SK-N-SH (cell line): ENCODE data around the gene EED. TPM values are rescaled to one million over a fixed set of nuclear protein-coding genes. Genes with fewer than 3 reads are reported as not detected.

Experiments used
- CTCF ChIA-PET: fragments of 300-600, 350-600 bp; formaldehyde crosslinking; extraction: SDS; loops from one replicate; lab custom pipeline; 2021; lab: Yijun Ruan, JAX
- POLR2A ChIA-PET: fragments of 350-600 bp; sonication (Branson Sonifier 250); formaldehyde crosslinking; extraction: SDS; loops from one replicate; lab custom pipeline; 2020; ENCODE audit warnings: antibody characterized with exemption, inconsistent platforms; lab: Yijun Ruan, JAX
- DNase-seq: peaks from one replicate; pipeline ENCODE4 v3.0.0; 2012
- H2AFZ ChIP-seq: fragments of 200-600 bp; sonication (generic); 2 replicates; pipeline ENCODE4 v1.8.1; 2016; ENCODE audit warnings: antibody characterized with exemption, mild to moderate bottlenecking, low read depth
- H3F3A ChIP-seq: fragments of 200-600 bp; sonication (generic); replicated peaks from 2 replicates; pipeline ENCODE3; 2016; ENCODE audit warnings: antibody characterized with exemption, mild to moderate bottlenecking; ENCODE audit not compliant: insufficient read depth
- H3K27ac ChIP-seq, 2 experiments: fragments of 200-500 bp in 1 of 2; fragments of 200-600 bp in 1 of 2; sonication (Bioruptor generic) in 1 of 2; sonication (generic), shearing (Covaris generic) in 1 of 2; 2 replicates each; pipeline versions ENCODE4 v1.5.1 to v1.6.1; 2014 to 2016; ENCODE audit warnings: low read depth in 2 of 2, inconsistent platforms in 1 of 2, low read length in 1 of 2, mild to moderate bottlenecking in 1 of 2, mixed read lengths in 1 of 2
- H3K27me3 ChIP-seq: fragments of 200-600 bp; sonication (generic), shearing (Covaris generic); 2 replicates; pipeline ENCODE4 v1.6.1; 2016; ENCODE audit warnings: mixed run types; ENCODE audit not compliant: insufficient read depth
- H3K36me3 ChIP-seq, 2 experiments: fragments of 200-500 bp in 1 of 2; fragments of 200-600 bp in 1 of 2; sonication (Bioruptor generic) in 1 of 2; sonication (generic) in 1 of 2; replicated peaks in 1 of 2; 2 replicates each; pipeline versions ENCODE3 to v1.5.1; 2014 to 2016; ENCODE audit warnings: low read length in 1 of 2, mild to moderate bottlenecking in 1 of 2; ENCODE audit not compliant: insufficient read depth in 2 of 2, control insufficient read depth in 1 of 2
- H3K4me1 ChIP-seq, 2 experiments: fragments of 200-500 bp in 1 of 2; fragments of 200-600 bp in 1 of 2; sonication (Bioruptor generic) in 1 of 2; sonication (generic), shearing (Covaris generic) in 1 of 2; 2 replicates each; pipeline versions ENCODE4 v1.5.1 to v1.6.1; 2014 to 2016; ENCODE audit warnings: low read depth in 1 of 2, low read length in 1 of 2, mixed run types in 1 of 2; ENCODE audit not compliant: insufficient read depth in 2 of 2, control insufficient read depth in 1 of 2
- H3K4me2 ChIP-seq: fragments of 200-600 bp; sonication (generic), shearing (Covaris generic); 2 replicates; pipeline ENCODE4 v1.6.1; 2017; ENCODE audit warnings: mixed run types
- H3K4me3 ChIP-seq, 2 experiments: fragments of 200-500 bp in 1 of 2; fragments of 200-600 bp in 1 of 2; sonication (Bioruptor generic) in 1 of 2; sonication (generic), shearing (Covaris generic) in 1 of 2; 2 replicates each; pipeline versions ENCODE4 v1.5.1 to v1.8.1; 2014 to 2016; ENCODE audit warnings: low read depth in 2 of 2, inconsistent platforms in 1 of 2, low read length in 1 of 2, mild to moderate bottlenecking in 1 of 2, mixed read lengths in 1 of 2, moderate library complexity in 1 of 2
- H3K79me2 ChIP-seq: fragments of 200-600 bp; sonication (generic); 2 replicates; pipeline ENCODE4 v1.8.1; 2017; ENCODE audit warnings: mild to moderate bottlenecking; ENCODE audit not compliant: insufficient read depth
- H3K9ac ChIP-seq: fragments of 200-600 bp; sonication (generic); 2 replicates; pipeline ENCODE4 v1.6.1; 2017; ENCODE audit warnings: mixed run types
- H3K9me2 ChIP-seq: fragments of 200-600 bp; sonication (generic); 2 replicates; pipeline ENCODE4 v1.6.1; 2017; ENCODE audit warnings: mixed run types
- H3K9me3 ChIP-seq: fragments of 200-600 bp; sonication (generic); 2 replicates; pipeline ENCODE4 v1.6.1; 2017; ENCODE audit warnings: mixed run types, mild to moderate bottlenecking, moderate library complexity
- H4K20me1 ChIP-seq: fragments of 200-600 bp; sonication (generic); 2 replicates; pipeline ENCODE4 v1.6.1; 2017; ENCODE audit warnings: mild to moderate bottlenecking, mixed run types; ENCODE audit not compliant: insufficient read depth
- CTCF ChIP-seq: fragments of 200-600 bp; sonication (generic); IDR thresholded peaks from 2 replicates; pipeline ENCODE4 v1.6.1; 2017; ENCODE audit warnings: antibody characterized with exemption, mild to moderate bottlenecking, moderate library complexity
- FOSL2 ChIP-seq: IDR thresholded peaks from 2 replicates; pipeline ENCODE4 v1.4.0; 2012; ENCODE audit warnings: low read depth, mild to moderate bottlenecking, moderate library complexity, borderline replicate concordance
- FOXM1 ChIP-seq: IDR thresholded peaks from 2 replicates; pipeline ENCODE4 v1.4.0; 2012; ENCODE audit warnings: low read depth, mild to moderate bottlenecking
- JUND ChIP-seq: IDR thresholded peaks from 2 replicates; pipeline ENCODE4 v1.4.0; 2012
- PBX3 ChIP-seq: IDR thresholded peaks from 2 replicates; pipeline ENCODE4; 2012
- POLR2AphosphoS5 ChIP-seq: IDR thresholded peaks from 2 replicates; pipeline ENCODE4 v1.6.1; 2012; ENCODE audit warnings: low read depth, low read length
- RCOR1 ChIP-seq: fragments of 150-350 bp; IDR thresholded peaks from 2 replicates; pipeline ENCODE4 v1.6.1; 2017; ENCODE audit warnings: antibody characterized with exemption, low read length
- REST ChIP-seq: IDR thresholded peaks from 2 replicates; pipeline ENCODE4 v1.6.1; 2012; ENCODE audit warnings: mild to moderate bottlenecking, low read depth, low read length, moderate library complexity
- RXRA ChIP-seq: IDR thresholded peaks from 2 replicates; pipeline ENCODE4 v1.4.0; 2012; ENCODE audit warnings: low read depth, mild to moderate bottlenecking, borderline replicate concordance
- TEAD4 ChIP-seq: IDR thresholded peaks from 2 replicates; pipeline ENCODE4 v1.4.0; 2012; ENCODE audit warnings: mild to moderate bottlenecking, borderline replicate concordance; ENCODE audit not compliant: insufficient read depth
- YY1 ChIP-seq: IDR thresholded peaks from 2 replicates; pipeline ENCODE4 v1.4.0; 2012; ENCODE audit warnings: low read depth, mild to moderate bottlenecking
- ZBTB33 ChIP-seq: IDR thresholded peaks from 2 replicates; pipeline ENCODE4 v1.4.0; 2012; ENCODE audit warnings: low read depth, borderline replicate concordance
- WGBS: methylation state at CpG from one replicate; pipeline ENCODE4 v1.1.6; 2017; ENCODE audit warnings: low lambda C conversion rate; 5-methylcytosine and 5-hydroxymethylcytosine counted together
- polyA plus RNA-seq, 3 experiments: library from polyadenylated mRNA; depleted of rRNA; stranded (reverse); fragments of >200 nt; gene quantifications; 2 replicates each; pipeline ENCODE4 v1.2.3, GENCODE V29; 2012

EED gene
- polyA plus RNA-seq, 1 of the 3 experiments (the other 2 are of a cell fraction), result 12.8 TPM

GRCh38 chr11:86211619-86212018 is 32.9 kb upstream of the EED start:
- Histone ChIP-seq H4K20me1 (no peaks in the 10 kb centered on the region), H3F3A (no peaks in the 10 kb centered on the region), H3K79me2 (no peaks in the 10 kb centered on the region), H3K9me3 (no peaks in the 10 kb centered on the region)
- WGBS, result 91% methylated on average over 4 of the region's 4 CpGs
- CTCF ChIA-PET, result interaction anchor here (0.8 to 1.5 kb wide), 5 partner anchors 13 to 357 kb away, joined by 3 to 9 read pairs (median 3); partner anchors contain the start of gene CCDC83
- no peak for TF ChIP-seq ZBTB33
- no peak for TF ChIP-seq FOSL2
- TF ChIP-seq CTCF, result no peak
- TF ChIP-seq FOXM1, result no peak
- no peak for TF ChIP-seq RXRA
- TF ChIP-seq, all 33 proteins: peak for 0
- no peak overlapping the region for H3K9ac ChIP-seq
- no peaks in the 10 kb centered on the region for H3K27me3 ChIP-seq
- H3K9me2 ChIP-seq, result no peaks in the 10 kb centered on the region
- POLR2A ChIA-PET, result no interaction called here
- no peak for DNase-seq
- no peak overlapping the region for H3K4me2 ChIP-seq
- no peak overlapping the region for H3K27ac ChIP-seq
- no peak overlapping the region for H3K4me3 ChIP-seq
- H3K36me3 ChIP-seq, result no peaks in the 10 kb centered on the region
- no peaks in the 10 kb centered on the region for H3K4me1 ChIP-seq
- no peak overlapping the region for H2AFZ ChIP-seq

GRCh38 chr11:86212019-86212611 is 32.4 kb upstream of the EED start:
- Histone ChIP-seq H3K27me3 (no peaks in the 10 kb centered on the region), H3F3A (no peaks in the 10 kb centered on the region), H3K9me3 (no peaks in the 10 kb centered on the region), H3K4me1 (no peaks in the 10 kb centered on the region), H3K9ac (no peak overlapping the region), H3K36me3 (no peaks in the 10 kb centered on the region), H2AFZ (no peak overlapping the region), H3K27ac (no peak overlapping the region), H3K4me2 (no peak overlapping the region), H3K9me2 (no peaks in the 10 kb centered on the region), H4K20me1 (no peaks in the 10 kb centered on the region), H3K4me3 (no peak overlapping the region), H3K79me2 (no peaks in the 10 kb centered on the region)
- TF ChIP-seq YY1, result no peak
- TF ChIP-seq PBX3, result no peak
- TF ChIP-seq REST, result no peak
- no peak for TF ChIP-seq JUND
- TF ChIP-seq ZBTB33, result no peak
- no peak for TF ChIP-seq TEAD4
- no peak for TF ChIP-seq CTCF
- TF ChIP-seq RCOR1, result no peak
- no peak for TF ChIP-seq POLR2AphosphoS5
- CTCF ChIA-PET, result interaction anchor here (0.8 to 0.9 kb wide), 2 partner anchors 14 to 357 kb away, joined by 3 to 4 read pairs; partner anchors contain the start of gene CCDC83
- POLR2A ChIA-PET, result no interaction called here
- 84% methylated on average over 2 of the region's 2 CpGs for WGBS
- DNase-seq, result no peak
